Measurements from ENCODE around the gene GSTM3.
"Not testable (repeated sequence)": the region's sequence is repeated elsewhere in the genome, so short reads cannot be mapped to it uniquely, and the experiment has no call there.

GSTM3 gene

DNA sequence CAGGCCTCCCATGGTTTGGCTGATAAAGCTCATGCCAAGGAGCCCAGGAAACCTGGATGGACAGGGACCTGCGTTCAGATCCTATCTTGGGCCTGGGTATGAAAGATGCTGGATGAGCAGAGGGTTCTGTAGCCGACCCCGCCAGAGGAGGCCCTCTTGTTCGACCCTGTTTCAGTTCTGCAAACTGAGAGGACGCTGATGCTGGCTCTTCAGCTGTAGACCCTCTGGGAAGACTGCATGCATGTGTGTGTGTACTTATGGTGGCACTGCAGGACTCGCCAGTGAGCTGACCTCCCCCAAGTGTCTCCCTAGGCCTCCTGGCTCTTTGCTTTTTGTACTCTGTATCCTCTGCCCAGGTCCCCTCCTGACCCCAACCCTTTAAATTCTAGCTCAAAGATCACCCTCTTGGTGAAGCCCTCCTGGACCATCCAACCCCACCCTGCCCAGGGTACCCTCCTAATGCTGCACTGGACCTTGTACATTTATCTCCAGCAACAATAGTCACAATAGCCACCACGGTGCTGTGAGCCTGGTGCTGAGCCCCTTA is 21.3 kb upstream of the GSTM3 start:
- DNase-seq (ENCODE audit: low read depth, low spot score) = no peak

DNA sequence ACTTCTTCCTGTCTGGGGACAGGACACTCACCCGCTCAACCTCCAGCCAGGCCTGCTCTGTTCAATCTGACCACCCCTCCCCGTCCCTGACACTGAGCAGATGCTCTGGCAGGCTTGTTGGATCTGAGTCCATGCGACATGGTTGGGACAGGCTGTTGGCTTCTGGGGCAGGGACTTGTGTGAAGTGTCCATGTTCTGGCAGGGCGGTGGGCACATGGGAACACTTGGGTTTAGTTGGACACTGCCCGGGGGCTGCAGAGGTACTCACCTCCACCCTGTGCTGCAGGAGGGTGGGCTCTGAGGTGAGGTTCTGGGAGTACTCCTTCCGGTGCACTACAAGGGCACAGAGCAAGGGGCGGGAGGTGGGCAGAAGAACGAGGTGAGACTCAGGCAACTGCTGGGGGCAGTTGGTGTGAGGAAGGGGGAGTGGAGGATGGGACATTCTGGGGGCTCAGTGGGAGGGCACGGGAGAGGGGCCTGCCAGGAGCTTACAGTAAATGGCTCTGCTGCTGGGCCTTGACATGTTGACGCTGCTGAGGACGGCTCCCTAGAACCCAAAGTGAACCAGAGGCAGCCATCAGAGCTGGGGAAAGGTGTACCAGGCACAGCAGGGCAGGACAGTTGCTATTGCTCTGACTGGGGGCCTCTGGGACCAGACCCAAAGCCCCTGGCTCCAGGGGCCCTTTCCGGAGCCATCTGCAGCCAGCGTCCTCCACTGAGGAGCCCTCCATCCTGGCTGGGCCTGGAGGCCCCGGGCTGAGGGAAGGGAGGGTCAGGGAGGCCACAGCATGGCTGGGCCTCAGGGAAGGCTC is 20.6 kb upstream of the GSTM3 start:
- DNase-seq (ENCODE audit: low read depth, low spot score) = peak; percentile 27

DNA sequence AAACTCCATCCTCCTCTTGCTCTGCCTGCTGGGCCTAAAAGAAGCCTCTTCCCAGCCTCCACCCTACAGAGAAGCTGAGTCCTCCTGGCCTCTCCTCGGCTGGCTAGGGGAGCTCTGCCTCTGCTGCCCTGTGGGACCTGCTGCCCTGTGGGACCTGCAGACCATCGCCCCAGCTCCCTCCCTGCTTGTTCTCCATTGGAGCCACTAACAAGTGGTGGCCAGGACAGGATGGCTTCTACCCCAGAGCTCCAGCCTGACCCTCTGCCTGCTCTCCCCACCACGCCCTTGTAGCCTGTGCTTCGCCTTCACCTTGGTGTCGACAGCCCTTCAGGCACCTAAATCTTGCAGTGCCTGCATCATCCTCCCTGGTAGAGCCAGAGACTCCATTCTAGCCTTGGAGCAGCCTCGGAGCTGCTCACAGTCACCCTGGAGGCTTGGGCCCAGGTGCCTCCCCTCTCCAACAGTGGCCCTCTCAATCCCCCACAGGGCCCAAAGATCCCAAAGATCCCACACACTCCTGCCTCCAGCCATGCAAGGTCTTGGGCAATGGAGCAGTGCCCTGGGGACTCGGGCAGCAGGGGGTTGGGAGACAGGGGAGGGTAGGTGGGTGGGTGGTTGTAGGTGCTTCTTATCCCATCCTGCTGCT is 19.9 kb upstream of the GSTM3 start:
- DNase-seq (ENCODE audit: low read depth, low spot score) = peak; percentile 14

DNA sequence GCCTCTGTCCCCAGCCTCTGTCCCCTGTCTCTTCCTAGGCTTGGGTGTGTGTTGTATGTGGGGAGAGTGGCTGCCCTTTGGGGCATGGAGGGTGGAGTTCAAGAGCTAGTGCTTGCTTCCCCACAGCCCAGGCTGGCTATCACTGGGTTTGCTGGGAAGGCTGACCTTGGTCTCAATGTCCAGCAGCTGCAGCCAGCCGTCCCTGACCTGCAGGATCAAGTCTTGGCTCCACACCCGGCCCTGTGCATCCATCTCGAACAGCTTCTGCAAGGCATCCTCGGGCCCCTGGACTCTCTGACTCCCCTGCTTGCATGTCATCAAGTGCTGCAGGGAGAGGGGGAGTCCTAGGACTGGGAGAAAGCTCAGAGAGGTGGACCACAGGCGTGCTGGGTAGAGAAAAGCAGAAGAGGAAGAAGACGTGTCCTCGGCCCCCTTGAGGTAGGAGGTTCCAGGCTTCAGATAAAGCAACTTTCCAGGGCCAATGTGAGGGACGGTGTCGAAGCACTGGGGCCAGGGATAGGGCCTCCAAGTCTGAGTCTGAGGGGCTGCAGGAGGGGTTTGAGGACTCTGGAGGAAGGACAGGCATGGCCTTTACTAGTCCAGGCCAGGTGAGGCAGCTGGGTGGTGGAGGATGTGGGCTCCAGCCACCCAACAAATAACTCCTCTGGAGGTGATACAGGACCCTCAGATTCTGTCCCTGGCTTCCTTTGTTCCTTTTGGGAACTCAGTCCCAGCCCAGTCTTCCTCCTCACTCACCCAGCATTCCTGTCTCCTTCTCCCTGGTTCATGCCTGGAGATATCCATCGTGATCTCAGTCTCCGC is 18.9 kb upstream of the GSTM3 start:
- DNase-seq (ENCODE audit: low read depth, low spot score) = no peak

DNA sequence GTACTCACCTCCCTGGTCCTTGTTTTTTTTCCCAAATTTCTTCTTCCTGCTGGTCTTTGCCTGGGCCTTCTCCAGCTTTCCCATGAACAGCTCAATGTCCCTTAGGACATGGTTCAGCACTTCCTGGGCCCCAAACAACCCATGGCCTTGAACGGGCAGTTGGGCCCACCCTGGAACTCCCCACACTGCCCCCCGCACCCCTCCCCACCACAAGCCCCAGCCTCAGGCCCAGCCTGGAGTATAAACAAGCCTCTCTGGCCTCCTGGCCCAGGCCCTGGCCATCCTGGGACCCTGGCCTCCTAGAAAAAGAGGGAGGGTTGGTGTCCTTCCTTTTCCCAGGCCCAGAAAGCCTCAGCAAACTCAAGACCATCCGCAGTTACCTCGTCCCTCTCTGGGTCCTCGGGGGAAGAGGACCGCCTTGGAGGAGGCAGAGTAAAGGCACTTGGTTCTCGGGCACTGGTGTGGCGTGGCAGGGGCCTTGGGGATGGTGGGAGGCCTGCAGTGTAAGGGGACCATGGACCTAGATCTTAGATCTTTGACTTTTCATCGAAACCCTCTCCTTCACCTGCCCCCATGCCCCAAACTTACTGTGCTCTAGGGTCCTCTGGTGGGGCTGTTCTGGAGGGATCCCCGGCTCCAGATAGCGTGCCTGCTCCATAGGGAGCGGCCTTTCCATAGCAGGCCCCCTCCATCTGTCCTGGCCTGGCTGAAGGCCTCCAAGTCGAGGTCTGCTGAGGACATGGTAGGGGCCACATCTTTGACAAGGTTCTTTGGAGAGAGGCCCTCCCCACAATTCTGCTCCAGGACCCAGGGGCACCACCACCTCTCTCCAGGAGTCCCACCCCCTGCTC is 17.3 kb upstream of the GSTM3 start:
- no peak for DNase-seq (ENCODE audit: low read depth, low spot score)

DNA sequence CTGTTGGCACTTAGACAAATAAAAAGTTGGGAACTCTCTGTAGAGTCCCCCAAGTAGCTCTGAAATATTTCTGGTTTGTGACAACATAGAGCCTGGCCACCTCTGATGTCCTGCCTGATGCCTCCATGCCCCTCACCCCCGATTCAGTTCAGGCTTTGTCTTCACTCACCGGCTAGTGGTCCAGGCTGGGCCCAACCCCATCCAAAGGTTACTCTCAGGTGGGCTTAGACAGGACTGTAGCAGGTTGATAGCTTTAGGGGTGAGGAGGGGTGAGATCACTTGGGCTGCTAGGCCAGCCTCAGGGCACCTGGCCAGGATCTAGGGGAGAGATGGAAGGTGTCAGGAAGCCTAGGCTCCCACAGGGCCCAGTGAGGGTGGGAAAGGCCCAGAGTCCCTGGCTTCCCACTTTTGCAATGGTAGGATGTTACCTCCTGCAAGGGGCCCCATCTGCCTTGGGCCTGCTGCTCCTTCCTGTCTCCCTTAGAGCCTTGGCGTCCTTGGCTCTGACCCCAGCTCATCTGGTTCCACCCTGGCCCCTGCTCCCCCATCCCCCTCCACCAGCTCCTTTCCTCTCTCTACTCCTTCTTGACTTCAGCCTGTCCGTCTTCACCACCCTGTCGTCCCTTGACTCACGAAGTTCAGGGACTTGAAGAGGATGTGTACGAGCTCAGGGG is 16.1 kb upstream of the GSTM3 start:
- no peak for DNase-seq (ENCODE audit: low read depth, low spot score)

DNA sequence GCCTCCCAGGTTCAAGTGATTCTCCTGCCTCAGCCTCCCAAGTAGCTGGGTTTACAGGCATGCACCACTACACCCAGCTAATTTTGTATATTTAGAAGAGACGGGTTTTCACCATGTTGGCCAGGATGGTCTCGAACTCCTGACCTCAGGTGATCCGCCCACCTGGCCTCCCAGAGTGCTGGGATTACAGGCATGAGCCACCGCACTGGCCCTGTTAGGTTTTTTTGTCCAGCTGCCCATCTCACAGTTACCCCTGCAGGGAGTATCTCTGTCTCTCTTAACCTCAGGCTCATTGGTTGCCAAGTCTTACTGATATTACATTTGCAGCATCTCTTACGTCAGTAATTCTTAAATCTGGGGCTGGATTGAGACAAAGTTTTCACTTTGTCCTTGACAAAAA is 15.5 kb upstream of the GSTM3 start:
- DNase-seq (ENCODE audit: low read depth, low spot score) = not testable (repeated sequence)

DNA sequence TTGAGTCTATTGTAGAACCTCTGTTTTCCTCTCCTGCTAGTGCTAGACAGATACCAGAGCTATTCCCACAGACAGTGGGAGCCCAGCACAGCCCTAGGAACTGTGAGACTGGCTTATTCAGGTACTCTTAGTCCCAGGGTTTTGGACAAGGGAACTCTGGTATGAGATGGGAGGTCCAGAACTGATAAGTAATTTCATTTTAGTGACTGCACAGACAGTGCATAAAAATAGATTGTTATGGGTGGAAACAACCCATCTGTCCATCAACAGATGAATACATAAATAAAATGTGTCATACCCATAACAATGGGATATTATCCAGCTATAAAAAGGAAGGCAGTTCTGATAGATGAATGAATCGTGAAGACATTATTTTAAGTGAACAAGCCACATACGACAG is 13.9 kb upstream of the GSTM3 start:
- DNase-seq (ENCODE audit: low read depth, low spot score) = no peak

DNA sequence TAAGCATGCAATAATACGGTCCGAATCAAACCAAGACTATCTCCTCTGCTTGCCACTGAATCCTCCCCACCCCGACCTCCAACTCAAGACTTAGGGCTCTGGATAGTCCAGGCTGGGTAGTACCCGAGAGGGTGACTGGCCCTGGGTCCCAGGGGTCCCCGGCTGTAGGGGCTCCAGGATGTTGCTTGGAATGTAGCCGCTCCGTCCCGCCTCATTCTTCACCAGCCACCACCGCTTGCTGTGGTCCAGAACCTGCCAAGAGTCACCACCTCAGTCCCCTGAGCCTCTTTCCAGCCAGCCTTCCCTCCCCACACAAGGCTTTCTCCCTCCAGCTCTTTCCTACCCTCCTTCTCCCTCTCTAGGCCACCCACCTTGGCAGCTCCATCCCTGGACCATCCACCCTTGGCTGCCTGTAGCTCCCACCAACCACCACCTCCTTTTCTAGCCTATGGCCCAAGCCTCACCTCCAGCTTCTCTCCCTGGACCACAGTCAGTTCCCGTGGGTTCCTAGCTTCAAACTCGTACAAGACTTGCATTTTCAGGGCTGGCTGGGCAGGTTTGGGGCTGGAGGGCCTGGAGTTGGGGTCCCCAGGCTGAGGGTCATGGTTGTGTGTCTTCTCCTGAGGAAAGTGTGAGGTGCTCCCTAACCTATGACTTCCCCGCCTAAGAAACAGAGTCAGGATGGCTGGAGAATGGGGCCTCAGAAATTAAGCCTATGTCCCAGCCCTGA is 10.9 kb upstream of the GSTM3 start:
- DNase-seq (ENCODE audit: low read depth, low spot score) = no peak

DNA sequence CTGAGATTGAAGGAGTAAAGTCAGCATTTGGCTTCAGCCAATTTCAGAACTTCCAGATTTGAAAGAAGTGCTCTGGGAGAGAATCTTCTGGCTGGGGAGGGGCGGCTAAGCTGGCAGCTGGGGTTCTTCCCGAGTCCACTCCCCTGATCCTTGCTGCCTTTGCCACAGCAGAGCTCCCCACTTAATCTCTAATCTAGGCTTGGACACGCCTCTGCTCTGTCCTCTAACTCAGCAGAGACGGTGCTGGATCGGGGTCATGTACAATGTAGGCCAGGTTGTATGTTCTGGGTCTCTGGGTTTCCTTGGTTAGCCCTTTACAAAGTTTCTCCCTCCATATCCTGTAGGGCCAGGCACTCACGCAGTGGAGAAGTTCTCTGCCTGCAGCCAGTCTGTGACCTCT is 10.1 kb upstream of the GSTM3 start:
- DNase-seq (ENCODE audit: low read depth, low spot score) = no peak

DNA sequence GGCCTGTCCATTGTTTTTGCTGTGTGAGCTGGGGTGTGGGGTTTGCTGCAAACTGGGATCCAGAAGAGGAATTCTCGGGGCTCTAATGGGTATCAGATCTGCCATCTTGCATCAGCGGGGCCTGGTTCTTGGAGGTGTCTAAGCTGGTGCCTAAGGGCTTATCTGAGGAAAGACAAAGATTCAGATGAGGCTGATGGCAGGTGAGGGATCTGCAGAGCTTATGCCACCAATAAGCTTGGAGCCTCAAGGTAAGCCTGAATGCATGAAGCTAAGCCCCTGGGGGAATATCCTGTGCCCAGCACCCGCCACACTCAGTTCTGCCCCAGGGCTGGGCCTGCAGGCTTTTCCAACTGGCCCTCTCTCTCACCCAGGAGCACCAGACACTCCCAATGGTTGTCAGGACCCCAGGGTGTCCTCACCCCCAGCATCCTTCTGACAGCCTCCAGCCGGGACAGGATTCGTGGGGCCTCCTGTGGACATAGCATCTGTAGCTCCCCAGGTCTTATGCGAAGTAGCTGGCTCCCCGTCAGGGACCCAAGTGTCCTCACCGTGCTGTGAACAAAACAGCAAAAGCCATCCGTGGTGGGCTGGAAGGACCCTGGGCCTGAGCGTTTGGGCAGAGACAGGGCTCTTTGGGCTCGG is 9.5 kb upstream of the GSTM3 start:
- no peak for DNase-seq (ENCODE audit: low read depth, low spot score)

DNA sequence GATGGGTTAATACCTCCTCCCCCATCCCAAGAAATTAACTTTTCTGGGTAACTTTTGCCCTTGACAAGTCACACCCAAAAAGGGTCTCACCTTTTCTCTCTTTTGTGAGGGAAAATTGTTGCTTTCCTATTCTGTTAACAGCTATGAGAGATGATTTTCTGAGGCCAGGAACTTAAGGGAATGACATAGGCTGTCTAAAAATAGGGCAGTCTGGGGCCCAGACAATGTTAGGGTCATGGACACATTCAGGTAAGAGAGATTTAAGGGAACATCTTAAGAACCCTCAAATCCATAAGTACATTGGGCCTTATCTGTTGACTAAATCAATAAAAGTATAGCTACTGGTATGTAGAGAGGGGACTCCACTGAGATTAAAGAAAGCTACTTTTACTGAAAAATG is 8.4 kb upstream of the GSTM3 start:
- no peak for DNase-seq (ENCODE audit: low read depth, low spot score)

DNA sequence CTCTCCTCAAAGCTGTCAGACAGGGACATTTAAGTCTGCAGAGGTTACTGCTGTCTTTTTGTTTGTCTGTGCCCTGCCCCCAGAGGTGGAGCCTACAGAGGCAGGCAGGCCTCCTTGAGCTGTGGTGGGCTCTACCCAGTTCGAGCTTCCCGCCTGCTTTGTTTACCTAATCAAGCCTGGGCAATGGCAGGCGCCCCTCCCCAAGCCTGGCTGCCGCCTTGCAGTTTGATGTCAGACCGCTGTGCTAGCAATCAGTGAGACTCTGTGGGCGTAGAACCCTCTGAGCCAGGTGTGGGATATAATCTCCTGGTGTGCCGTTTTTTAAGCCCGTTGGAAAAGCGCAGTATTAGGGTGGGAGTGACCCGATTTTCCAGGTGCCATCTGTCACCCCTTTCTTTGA is 7.5 kb upstream of the GSTM3 start:
- DNase-seq (ENCODE audit: low read depth, low spot score) = not testable (repeated sequence)

DNA sequence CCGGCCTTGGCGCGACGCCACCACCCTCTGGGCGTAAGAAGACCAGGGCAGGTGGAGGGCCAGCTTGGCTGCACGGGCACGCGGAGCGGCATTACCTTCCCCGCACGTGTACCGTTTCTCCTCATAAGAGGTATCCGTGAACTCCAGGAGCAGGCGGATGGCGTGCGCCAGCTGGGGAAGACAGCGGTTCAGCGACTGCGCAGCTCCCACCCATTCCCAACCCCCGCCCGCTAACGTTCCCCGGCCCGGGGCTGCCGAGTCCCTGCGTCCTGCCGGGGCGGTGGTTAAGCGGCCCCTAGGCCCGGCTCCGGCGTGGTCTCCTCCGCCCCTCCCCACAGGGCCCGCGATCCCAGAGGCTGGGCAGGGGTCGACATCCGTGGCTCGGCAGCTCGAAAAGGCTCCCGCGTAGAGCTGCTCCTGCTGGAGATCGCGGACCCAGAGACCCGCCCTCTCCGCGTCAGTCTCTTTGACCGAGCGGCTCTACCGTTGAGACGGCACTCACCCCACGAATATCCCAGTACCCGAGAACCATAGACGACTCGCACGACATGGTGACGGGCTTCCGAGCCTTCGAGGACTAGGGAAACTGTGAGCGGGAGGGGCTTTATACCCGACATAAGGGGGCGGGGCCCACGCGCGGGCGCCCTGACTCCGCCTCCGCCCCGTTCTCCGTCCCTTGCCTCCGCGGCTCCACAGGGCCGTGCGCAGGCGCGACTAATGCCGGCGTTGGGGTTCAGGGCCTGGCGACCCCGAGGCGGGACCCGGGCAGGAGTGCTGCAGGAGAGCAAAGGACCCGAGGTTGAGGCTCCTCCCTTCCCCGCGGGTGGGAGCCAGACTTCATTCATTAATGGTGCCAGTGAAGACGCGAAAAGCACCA is 862 bp downstream of the GSTM3 start:
- DNase-seq (ENCODE audit: low read depth, low spot score) = peak; percentile 77

DNA sequence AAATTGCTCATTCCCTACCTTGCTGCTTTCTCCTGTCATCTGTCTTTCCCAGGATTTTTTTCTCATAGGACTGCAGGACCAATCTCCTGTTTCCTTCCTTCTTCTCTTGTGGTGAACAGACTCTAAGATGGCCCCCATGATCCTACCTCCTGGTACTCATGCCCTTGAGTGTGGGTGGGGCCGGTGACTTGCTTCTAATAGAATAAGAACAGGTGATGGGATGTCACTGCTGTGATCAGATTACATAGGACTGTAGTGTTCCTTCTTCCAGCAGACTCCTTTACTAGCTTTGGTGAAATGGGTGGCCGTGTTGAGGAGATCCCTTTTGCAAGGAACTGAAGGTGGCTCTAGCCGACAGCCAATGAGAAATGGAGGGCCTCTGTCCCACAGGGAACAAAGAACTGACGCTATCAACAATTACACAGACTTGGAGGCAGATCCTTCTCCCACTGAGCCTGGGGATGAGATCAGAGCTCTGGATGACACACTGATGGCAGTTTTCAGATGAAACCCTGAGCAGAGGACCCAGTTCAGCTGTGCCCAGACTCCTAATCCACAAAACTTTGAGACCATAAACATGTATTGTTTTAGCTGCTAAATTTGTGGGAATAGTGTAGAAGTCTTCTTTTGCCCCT is 7.5 kb downstream of the GSTM3 start:
- DNase-seq (ENCODE audit: low read depth, low spot score) = no peak

DNA sequence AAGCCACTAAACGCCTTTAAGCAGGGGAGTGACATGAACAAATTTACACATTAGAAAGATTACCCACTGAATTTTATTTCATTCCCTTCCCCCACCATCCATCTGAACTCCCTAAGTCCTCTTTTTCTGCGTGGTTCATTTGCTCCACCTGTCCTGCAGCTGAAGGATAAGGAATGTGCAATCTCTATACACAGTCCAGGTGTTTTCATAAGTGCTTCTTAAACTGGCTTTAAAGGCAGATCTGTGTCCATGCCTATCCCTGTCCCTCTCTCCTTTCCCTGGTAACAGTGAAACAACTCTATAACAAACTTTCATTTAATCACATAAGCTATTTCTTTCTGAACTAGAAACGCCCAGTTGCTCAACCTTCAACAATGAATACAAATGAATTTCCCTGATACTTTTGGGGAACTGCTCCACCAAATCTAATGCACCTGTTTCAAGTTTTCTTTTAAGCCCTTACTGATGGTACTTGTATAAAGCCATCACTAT is 8.4 kb downstream of the GSTM3 start:
- no peak for DNase-seq (ENCODE audit: low read depth, low spot score)

DNA sequence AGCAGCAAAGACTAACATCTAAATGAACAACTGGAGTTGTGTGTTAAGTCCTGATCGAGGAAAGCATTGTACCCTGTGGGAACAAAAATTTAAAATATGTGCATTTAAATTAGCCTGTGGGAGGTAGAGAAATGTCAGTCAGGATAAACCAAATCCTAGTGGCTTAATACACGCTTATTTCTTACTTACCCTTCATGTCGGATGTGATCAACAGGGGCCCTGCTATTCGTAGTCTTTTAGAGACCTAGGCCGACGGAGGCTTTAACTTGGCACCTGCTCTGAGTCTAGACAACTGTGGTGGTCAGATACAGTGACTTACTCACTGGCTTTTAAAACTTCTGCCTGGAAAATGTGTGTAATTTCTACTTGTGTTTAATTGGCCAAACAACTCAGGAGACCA is 10.2 kb downstream of the GSTM3 start:
- DNase-seq (ENCODE audit: low read depth, low spot score) = no peak

DNA sequence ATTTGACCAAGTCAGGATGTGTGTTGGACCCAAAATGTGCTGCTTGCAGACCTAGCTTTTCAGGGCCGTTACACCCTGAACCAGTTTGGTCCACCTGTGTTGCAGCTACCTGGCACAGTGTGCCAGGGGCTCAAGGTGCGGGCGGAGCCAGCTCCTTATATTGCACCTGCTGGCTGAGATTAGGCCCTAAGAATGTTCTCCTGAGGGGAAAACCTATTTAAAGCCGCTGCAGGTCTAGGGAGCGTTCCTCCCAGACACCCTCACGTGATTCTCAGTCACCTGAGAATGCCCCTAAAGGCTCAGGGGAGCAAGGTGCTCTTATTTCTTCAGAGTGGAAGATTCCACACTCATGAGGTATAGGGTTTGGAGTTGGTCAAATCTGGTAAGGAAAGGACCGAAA is 12.0 kb downstream of the GSTM3 start:
- DNase-seq (ENCODE audit: low read depth, low spot score) = no peak

All from ELF-1 (cell line).